C1 segment of cervical spinal cord (tissue), 14 donors: ENCODE measurements around the gene RFPL4A.
"Not testable (repeated sequence)": the region's sequence is repeated elsewhere in the genome, so short reads cannot be mapped to it uniquely, and the experiment has no call there.

Experiments used
- DNase-seq, 14 donors: peaks; one replicate each; lab custom pipeline; 2025; lab: John Stamatoyannopoulos, UW

RFPL4A gene

DNA sequence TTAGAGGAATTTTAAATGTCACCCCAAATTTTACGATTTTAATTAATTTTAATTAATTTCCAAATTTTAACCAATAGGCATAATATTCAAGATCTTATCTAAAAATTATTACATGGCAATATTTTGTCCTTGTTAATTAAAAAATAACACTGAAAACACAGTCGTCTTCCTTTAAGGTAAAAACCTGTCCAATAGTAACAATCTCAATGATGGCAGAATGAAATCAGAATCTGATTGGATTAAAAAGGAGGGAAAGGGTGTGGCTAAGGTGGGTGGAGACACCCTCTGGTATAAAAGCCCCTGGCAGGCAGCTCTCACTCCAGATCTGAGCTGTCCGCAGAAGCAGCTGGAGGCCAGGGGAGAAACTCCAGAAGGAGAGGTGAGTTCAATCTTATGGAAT is at the start of gene RFPL4A:
RFPL4A (plus strand) TSS at position 301 of the 400 bp plus-strand sequence. CDS start 2,704 bp downstream, outside the sequence.
- not testable (repeated sequence) for DNase-seq

DNA sequence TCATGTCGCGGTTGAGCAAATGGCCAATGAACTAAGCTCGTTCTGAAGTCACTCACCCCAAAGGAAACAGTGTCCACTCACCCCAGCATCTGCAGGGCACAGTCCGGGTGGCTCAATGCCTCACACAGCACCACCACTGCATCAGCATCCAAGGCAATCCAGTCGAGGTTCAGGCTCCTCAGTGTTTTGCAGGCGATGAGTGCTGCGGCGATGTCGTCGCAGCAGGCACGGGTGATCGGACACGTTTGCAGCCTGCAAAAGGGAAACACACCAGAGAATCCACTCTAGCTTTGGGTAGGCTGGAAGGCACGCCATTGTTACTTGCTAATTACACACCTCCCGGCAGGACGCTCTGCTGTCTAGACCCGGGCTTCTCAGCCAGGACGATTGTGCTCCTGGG is 47.2 kb upstream of the RFPL4A start:
- no peak for DNase-seq

DNA sequence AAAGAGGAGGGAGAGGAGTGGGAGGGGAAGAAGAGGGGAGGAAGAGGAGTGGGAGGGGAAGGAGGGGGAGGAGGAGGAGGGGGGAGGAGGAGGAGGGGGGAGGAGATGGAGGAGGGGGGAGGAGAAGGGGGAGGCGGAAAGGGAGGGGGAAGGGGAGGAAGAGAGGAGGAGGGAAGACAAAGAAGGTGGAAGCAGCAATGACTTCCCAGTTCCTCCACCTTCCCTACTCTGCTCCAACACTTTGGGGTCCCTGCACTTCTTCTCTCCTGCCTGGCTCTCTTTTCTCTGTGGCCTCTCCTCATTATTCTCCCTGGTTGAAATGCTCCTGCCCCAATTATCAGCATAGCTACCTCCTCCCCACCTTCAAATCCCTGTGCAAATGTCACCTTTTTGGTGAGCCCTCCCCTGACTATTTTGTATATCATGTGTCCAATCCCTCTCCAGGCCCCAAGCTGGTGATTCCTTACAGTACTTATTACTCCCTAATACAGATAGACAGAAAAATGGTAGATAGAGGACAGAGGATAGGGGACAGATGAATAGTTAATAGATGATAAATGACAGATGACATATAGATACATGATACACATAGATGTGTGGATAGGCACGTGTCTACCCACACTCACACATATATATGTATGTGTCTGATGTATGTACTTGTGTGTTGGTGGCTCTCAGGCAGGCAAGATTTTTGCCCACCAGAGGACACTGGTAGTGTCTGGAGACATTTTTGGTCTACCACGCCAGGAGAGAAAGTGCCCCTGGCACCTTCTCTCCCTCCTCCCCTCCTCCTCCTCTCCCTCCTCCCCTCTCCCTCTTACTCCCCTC is 45.9 kb upstream of the RFPL4A start:
- DNase-seq = no peak

DNA sequence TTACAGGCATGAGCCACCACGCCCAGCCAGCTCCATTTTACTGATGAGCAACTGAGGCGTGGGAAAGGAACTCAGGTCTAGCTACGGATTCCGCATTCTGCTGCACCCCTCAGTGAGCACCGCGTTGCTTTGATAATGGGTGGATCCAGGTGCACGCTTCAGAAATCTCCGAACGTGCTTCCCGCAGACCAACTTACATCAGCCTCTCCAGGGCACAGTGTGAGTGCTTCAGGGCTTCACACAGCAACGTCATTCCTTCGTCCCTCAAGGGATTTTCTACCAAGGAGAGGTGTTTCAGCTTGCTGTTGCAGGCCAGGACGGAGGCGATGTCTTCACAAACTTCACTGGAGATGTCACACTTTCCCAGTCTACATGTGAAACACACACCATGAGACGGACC is 42.4 kb upstream of the RFPL4A start:
- no peak for DNase-seq

DNA sequence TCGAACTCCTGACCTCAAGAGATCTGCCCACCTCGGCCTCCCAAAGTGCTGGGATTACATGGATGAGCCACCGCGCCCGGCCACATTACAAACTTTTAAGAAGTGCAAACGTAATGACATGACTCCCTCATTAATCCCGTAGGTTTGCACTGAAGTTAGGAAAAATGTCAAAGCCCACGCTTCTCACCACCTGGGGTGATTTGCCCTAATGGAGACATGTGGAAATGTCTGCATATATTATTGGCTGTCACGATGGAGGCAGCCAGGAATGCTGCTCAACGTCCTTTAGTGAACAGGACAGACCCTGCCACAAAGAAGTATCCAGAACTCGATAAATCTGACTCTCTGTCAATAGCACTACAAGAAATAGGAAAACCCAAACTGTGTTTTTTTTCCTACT is 41.6 kb upstream of the RFPL4A start:
- DNase-seq = no peak

DNA sequence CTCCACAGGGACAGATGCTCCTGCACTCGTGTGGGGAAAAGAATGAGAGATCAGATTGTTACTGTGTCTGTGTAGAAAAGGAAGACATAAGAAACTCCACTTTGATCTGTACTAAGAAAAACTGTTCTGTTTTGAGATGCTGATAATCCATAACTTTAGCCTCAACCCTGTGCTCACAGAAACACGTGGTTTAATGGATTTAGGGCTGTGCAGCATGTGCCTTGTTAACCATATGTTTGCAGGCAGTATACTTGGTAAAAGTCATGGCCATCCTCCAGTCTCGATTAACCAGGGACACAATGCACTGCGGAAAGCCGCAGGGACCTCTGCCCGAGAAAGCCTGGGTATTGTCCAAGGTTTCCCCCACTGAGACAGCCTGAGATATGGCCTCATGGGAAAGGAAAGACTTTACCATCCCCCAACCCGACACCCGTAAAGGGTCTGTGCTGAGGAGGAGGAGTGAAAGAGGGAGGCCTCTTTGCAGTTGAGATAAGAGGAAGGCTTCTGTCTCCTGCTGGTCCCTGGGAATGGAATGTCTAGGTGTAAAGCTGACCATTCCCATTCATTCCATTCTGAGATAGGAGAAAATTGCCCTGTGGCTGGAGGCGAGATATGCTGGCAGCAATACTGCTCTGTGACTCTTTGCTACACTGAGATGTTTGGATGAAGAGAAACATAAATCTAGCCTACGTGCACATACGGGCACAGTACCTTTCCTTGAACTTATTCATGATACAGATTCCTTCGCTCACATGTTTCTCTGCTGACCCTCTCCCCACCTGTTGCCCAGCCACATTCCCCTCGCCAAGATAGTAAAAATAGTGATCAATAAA is 40.8 kb upstream of the RFPL4A start:
- DNase-seq = not testable (repeated sequence)

DNA sequence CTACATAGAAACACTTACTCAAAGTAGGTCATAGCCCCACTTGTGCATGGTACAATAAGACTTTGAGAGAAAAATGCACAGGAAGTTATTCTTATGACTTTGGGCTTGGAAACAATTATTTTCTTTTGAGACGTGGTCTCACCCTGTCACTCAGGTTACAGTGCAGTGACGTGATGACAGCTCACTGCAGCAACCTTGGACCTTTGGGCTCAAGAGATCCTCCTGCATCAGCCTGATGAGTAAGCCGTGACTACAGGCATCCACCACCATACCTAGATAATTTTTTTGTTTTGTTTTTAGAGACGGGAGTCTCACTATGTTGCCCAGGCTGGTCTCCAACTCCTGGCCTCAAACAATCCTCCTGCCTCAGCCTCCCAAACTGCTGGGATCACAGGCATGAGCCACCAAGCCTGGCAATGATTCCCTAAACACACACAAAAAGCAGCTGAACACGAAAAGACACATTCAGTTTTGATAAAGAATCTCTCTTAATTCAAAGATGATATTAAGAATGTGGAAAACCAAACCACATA is 38.6 kb upstream of the RFPL4A start:
- no peak for DNase-seq

DNA sequence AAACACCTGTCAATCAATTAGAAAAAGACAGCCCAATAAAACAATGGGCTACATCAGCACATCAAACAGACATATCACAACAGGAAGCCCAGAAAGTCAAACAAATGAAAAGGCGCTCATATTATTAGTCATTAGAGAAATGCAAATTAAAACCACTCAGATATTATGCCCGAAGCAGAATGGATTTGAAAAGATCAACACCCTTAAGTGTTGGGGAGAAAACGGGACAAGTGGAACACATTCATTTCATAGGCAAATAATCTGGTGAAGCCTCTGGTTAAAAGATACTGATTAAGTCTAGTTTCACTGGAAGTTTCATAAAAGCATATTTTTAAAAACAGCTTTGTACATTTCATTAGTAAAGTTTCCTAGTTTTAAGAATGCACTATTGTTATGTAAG is 38.1 kb upstream of the RFPL4A start:
- DNase-seq = no peak

DNA sequence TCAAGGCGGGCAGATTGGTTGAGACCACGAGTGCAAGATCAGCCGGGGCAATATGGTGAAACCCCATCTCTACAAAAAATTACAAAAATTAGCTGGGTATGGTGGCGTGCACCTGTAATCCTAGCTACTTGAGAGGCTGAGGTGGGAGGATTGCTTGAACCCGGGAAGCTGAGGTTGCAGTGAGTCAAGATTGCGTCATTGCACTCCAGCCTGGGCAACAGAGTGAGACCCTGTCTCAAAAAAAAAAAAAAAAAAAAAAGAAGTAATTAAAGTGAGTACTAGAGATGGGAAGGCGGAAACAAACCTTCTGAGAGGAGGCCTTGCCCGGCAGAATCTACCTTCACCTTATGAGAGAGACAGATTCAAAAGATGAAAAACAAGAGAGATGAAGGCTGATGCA is 35.4 kb upstream of the RFPL4A start:
- DNase-seq = no peak

DNA sequence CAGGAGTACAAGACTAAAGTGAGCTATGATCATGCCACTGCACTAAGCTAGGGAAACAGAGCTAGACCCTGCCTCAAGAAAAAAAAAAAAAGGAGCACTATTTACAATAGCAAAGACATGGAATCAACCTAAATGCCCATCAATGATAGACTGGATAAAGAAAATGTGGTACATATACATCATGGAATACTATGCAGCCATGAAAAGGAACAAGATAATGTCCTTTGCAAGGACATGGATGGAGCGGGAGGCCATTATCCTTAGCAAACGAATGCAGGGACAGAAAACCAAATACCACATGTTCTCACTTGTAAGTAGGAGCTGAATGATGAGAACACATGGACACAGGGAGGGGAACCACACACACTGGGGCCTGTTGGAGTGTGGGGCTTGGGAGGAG is 28.5 kb upstream of the RFPL4A start:
- not testable (repeated sequence) for DNase-seq

DNA sequence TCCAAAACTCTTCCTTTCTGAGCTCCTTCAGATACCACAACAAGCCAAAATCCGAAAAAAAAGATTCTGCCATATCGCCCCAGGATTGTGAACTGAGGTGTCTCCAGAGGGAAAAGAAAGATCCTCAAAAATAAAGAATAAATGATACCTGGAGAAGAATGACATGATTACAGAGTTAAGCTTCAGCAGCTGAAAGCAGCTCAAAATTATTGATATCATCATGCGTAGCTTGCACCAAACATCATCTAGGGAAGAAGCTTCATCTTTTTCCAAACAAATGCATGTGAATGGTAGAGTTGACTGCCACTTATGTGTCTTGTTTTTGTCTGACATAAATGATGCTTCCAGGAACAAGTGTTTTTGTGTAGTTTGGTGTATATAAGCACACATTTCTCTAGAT is 20.6 kb upstream of the RFPL4A start, which contains the start of gene NLRP9:
NLRP9 (minus strand) TSS at position 101 of the 400 bp plus-strand sequence; CDS start at position 73, 28 bp downstream.
- no peak for DNase-seq

DNA sequence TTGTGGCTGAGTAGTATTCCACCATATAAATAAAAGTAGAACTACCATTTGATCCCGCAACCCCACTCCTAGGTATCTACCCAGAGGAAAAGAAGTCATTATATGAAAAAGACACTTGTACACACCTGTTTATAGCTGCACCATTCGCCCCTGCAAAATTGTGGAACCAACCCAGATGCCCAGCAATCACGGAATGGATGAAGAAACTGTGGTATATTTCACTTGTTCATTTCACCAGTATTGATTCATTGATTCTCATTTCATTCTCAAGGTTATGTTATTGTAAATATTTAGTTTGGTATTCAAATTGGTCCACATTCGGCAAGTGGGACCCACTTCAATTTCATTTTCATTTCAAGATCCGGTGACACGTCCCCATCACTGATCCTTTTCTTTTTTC is 8.2 kb upstream of the RFPL4A start:
- no peak for DNase-seq

DNA sequence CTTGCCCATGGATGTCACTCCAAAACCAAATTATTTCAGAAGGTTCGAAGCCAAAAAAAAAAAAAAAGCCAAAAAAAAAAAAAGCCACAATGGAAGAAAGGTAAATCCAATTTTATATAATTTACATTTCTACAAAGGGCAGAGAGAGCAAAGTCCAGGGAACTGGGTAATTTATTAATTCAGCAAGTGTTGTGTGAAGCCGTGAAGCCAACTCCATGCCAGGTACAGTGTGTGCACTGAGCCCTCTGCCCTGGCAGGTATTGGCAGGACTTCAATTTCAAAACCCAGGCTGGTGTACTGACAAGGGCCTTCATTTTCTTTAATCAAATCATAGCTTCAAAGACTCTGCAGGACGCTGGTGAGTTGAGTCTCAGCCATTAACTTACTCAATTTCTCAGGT is 5.5 kb upstream of the RFPL4A start:
- DNase-seq = no peak

DNA sequence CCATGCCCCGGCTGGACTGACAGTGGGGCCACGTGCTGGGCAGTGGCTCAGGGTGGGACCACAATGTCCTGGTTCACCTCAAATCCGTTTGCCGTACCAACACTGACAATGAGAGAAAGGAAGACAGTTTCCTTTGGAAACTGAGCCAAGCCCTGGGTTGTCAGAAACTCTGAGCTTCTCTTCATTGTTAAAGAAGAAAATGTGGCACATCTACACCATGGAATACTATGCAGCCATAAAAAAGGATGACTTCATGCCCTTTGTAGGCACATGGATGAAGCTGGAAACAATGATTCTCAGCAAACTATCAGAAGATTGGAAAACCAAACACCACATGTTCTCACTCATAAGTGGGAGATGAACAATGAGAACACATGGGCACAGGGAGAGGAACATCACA is 2.1 kb upstream of the RFPL4A start:
- DNase-seq = not testable (repeated sequence)

DNA sequence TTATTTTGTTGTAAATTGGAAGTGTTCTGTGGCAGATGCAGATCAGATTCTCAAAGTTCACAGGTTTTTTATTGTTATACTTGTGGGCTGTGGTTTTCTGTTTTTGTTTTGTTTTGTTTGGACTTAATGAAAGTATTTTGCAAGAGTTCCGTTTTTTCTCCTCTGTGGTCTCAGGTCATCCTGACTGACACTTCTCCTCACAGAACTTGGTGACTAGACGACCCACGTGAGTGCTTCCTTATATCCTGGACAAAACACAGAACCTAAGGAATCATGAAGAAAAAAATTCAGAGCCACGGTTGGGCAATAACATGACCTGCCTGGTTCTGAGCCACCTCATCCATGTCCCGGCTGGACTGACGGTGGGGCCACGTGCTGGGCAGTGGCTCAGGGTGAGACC is 7.6 kb downstream of the RFPL4A start:
- no peak for DNase-seq

DNA sequence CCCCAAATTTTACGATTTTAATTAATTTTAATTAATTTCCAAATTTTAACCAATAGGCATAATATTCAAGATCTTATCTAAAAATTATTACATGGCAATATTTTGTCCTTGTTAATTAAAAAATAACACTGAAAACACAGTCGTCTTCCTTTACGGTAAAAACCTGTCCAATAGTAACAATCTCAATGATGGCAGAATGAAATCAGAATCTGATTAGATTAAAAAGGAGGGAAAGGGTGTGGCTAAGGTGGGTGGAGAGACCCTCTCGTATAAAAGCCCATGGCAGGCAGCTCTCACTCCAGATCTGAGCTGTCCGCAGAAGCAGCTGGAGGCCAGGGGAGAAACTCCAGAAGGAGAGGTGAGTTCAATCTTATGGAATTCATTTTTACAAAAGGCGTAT is 9.9 kb downstream of the RFPL4A start, which contains the start of gene RFPL4AL1:
RFPL4AL1 (plus strand) TSS at position 301 of the 400 bp plus-strand sequence. CDS start 2,687 bp downstream, outside the sequence.
- not testable (repeated sequence) for DNase-seq

DNA sequence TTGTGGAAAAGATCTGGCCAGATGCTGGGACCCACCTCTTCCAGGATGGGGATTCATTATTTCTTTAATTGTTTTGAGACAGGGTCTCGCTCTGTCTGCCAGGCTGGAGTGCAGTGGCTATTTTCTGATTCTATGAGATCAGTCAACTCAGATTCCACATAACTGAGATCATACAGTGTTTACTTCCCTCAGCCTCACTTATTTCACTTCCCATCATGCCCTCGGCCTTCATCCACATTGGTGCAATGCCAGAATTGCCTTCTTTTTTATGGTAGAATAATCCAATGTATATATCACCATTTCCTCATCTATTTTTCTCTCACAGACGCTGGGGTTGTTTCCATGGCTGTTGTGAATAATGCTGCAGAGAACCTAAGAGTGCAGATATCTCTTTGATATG is 10.7 kb downstream of the RFPL4A start:
- DNase-seq = not testable (repeated sequence)

DNA sequence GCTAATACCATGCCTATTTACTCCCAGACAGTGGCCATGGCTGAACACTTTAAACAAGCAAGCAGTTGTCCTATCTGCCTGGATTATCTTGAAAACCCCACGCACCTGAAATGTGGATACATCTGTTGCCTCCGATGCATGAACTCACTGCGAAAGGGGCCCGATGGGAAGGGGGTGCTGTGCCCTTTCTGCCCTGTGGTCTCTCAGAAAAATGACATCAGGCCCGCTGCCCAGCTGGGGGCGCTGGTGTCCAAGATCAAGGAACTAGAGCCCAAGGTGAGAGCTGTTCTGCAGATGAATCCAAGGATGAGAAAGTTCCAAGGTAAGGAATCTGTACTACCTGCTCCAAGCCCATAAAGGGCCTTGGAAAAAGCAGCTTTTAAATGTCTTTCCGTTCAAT is 18.6 kb downstream of the RFPL4A start:
- DNase-seq = no peak

DNA sequence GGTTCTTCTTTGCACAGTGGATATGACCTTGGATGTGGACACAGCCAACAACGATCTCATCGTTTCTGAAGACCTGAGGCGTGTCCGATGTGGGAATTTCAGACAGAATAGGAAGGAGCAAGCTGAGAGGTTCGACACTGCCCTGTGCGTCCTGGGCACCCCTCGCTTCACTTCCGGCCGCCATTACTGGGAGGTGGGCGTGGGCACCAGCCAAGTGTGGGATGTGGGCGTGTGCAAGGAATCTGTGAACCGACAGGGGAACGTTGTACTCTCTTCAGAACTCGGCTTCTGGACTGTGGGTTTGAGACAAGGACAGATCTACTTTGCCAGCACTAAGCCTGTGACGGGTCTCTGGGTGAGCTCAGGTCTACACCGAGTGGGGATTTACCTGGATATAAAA is 19.4 kb downstream of the RFPL4A start:
- DNase-seq = no peak

DNA sequence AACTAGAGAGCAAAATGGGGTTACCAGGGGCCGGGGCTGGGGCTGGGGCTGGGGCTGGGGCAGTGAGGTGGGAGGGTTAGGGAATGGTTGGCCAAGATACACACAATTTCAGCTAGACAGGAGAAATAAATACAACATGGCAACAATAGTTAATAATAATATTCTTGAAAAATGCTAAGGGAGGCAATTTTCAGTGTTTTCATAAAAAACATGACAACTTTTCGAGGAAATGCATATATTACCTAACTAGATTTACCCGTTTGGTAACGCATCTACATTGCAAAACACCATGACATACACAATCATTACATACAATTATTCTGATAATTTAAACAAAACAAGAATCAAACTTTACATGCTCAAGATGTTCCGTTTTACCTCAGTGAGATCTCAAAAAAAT is 22.2 kb downstream of the RFPL4A start:
- DNase-seq = no peak

DNA sequence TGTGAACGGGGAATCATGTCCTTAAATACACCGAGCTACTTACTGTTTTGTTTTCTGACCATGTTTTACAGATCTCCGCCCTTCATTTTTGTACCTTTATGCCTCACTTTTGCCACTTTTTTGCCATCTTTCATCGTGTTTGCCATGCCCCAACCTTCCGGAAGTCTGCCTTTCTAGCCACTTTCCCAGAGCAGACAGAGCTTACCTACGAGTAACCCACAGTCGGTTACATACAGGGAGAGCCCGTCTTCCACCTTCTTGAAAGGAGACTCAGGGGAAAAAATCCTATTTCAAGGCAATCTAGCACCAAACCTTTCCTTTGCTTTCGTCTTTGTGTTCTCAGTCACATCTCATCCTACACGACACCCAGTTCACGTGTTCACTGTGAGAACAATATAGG is 36.1 kb downstream of the RFPL4A start:
- DNase-seq = no peak

DNA sequence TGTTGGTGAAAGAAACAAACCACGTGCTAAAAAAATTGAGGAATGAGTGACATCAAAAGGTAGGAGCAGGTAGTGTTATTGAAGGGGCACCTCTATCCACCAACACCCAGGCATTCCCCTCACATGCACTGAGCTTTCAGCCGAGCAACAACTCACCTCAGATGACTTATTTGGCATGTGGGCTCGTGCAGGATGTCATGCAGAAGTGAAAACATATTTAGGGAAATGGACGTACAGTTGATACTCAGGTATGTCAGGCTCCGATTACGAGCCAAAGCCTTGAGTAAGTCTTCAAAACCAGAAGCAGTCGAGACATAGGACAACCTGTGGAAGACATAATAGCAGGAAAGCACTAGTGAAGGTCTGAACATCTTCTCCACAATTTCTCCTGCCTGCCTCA is 42.5 kb downstream of the RFPL4A start:
- no peak for DNase-seq
